ENCODE data around the gene MEGF10.

The MEGF10 gene

GRCh38 chr5:127441799-127442484, 151.3 kb downstream of the MEGF10 start:
- H3K27ac ChIP-seq (ENCODE audit: low read depth, low read length) = no peak overlapping the region
- no peaks in the 10 kb centered on the region for H3K4me1 ChIP-seq (ENCODE audit: control insufficient read depth in 5 of 5, insufficient read depth in 5 of 5, low read length in 5 of 5)
- H3K9me3 ChIP-seq (ENCODE audit: control insufficient read depth in 5 of 5, low read length in 5 of 5) = no peaks in the 10 kb centered on the region
- no peaks in the 10 kb centered on the region for H3K27me3 ChIP-seq (ENCODE audit: control insufficient read depth in 5 of 5, insufficient read depth in 4 of 5, low read length in 5 of 5)
- no peak overlapping the region for H3K4me3 ChIP-seq (ENCODE audit: low read depth in 1 of 5, low read length in 5 of 5)
- no peak overlapping the region for H3K9ac ChIP-seq (ENCODE audit: low read length in 5 of 5)
- H3K36me3 ChIP-seq (ENCODE audit: control insufficient read depth in 5 of 5, insufficient read depth in 5 of 5, low read length in 5 of 5) = no peaks in the 10 kb centered on the region

- Histone ChIP-seq H3K9me3 (ENCODE audit: control insufficient read depth in 5 of 5, low read length in 5 of 5) (no peaks in the 10 kb centered on the region), H3K27ac (ENCODE audit: low read depth, low read length) (no peak overlapping the region), H3K4me3 (ENCODE audit: low read depth in 1 of 5, low read length in 5 of 5) (no peak overlapping the region), H3K27me3 (ENCODE audit: control insufficient read depth in 5 of 5, insufficient read depth in 4 of 5, low read length in 5 of 5) (no peaks in the 10 kb centered on the region), H3K4me1 (ENCODE audit: control insufficient read depth in 5 of 5, insufficient read depth in 5 of 5, low read length in 5 of 5) (no peaks in the 10 kb centered on the region), H3K36me3 (ENCODE audit: control insufficient read depth in 5 of 5, insufficient read depth in 5 of 5, low read length in 5 of 5) (no peaks in the 10 kb centered on the region), H3K9ac (ENCODE audit: low read length in 5 of 5) (no peak overlapping the region)
These were observed 153.6 kb downstream of the MEGF10 start for GRCh38 chr5:127444171-127444570.

GRCh38 chr5:127445328-127445727, 154.7 kb downstream of the MEGF10 start:
- no peaks in the 10 kb centered on the region for H3K27me3 ChIP-seq (ENCODE audit: control insufficient read depth in 5 of 5, insufficient read depth in 4 of 5, low read length in 5 of 5)
- no peaks in the 10 kb centered on the region for H3K4me1 ChIP-seq (ENCODE audit: control insufficient read depth in 5 of 5, insufficient read depth in 5 of 5, low read length in 5 of 5)
- no peak overlapping the region for H3K9ac ChIP-seq (ENCODE audit: low read length in 5 of 5)
- no peak overlapping the region for H3K4me3 ChIP-seq (ENCODE audit: low read depth in 1 of 5, low read length in 5 of 5)
- no peak overlapping the region for H3K27ac ChIP-seq (ENCODE audit: low read depth, low read length)
- H3K9me3 ChIP-seq (ENCODE audit: control insufficient read depth in 5 of 5, low read length in 5 of 5) = no peaks in the 10 kb centered on the region
- H3K36me3 ChIP-seq (ENCODE audit: control insufficient read depth in 5 of 5, insufficient read depth in 5 of 5, low read length in 5 of 5) = no peaks in the 10 kb centered on the region

DNA sequence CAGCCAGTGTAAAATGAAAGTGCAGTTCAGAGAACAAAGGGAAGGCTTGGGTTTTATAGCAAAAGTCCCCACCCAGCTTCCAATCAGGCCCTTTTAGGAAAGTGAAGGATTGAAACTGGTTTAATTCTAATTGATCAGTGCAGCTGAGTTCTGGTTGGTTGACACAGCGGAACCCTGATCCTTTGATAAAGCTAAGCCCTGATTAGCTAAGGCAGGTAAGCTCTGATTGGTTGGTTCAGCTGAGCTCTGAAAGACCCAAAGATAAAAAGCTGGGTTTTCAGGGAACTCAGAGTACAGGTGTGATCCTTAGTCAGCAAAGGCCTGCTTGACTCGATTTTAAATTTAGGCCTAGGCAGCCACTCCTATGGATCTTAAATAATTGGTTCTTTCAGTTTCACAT, 156.0 kb downstream of the MEGF10 start:
- Histone ChIP-seq H3K27ac (ENCODE audit: low read depth, low read length) (no peak overlapping the region), H3K9ac (ENCODE audit: low read length in 5 of 5) (no peak overlapping the region), H3K36me3 (ENCODE audit: control insufficient read depth in 5 of 5, insufficient read depth in 5 of 5, low read length in 5 of 5) (no peaks in the 10 kb centered on the region)

GRCh38 chr5:127447827-127448226, 157.2 kb downstream of the MEGF10 start:
- Histone ChIP-seq H3K27ac (ENCODE audit: low read depth, low read length) (no peak overlapping the region), H3K9ac (ENCODE audit: low read length in 5 of 5) (no peak overlapping the region), H3K27me3 (ENCODE audit: control insufficient read depth in 5 of 5, insufficient read depth in 4 of 5, low read length in 5 of 5) (no peaks in the 10 kb centered on the region), H3K4me1 (ENCODE audit: control insufficient read depth in 5 of 5, insufficient read depth in 5 of 5, low read length in 5 of 5) (no peaks in the 10 kb centered on the region), H3K4me3 (ENCODE audit: low read depth in 1 of 5, low read length in 5 of 5) (no peak overlapping the region), H3K9me3 (ENCODE audit: control insufficient read depth in 5 of 5, low read length in 5 of 5) (no peaks in the 10 kb centered on the region), H3K36me3 (ENCODE audit: control insufficient read depth in 5 of 5, insufficient read depth in 5 of 5, low read length in 5 of 5) (no peaks in the 10 kb centered on the region)

More for the DNA sequence above, 156.0 kb downstream of the MEGF10 start:
- Histone ChIP-seq H3K4me3 (ENCODE audit: low read depth in 1 of 5, low read length in 5 of 5) (no peak overlapping the region), H3K27me3 (ENCODE audit: control insufficient read depth in 5 of 5, insufficient read depth in 4 of 5, low read length in 5 of 5) (no peaks in the 10 kb centered on the region), H3K9me3 (ENCODE audit: control insufficient read depth in 5 of 5, low read length in 5 of 5) (no peaks in the 10 kb centered on the region), H3K4me1 (ENCODE audit: control insufficient read depth in 5 of 5, insufficient read depth in 5 of 5, low read length in 5 of 5) (no peaks in the 10 kb centered on the region)

- Histone ChIP-seq H3K4me1 (ENCODE audit: control insufficient read depth in 5 of 5, insufficient read depth in 5 of 5, low read length in 5 of 5) (no peaks in the 10 kb centered on the region), H3K36me3 (ENCODE audit: control insufficient read depth in 5 of 5, insufficient read depth in 5 of 5, low read length in 5 of 5) (no peaks in the 10 kb centered on the region), H3K27ac (ENCODE audit: low read depth, low read length) (no peak overlapping the region), H3K9ac (ENCODE audit: low read length in 5 of 5) (no peak overlapping the region), H3K27me3 (ENCODE audit: control insufficient read depth in 5 of 5, insufficient read depth in 4 of 5, low read length in 5 of 5) (no peaks in the 10 kb centered on the region), H3K4me3 (ENCODE audit: low read depth in 1 of 5, low read length in 5 of 5) (no peak overlapping the region), H3K9me3 (ENCODE audit: control insufficient read depth in 5 of 5, low read length in 5 of 5) (no peaks in the 10 kb centered on the region)
These were observed 159.4 kb downstream of the MEGF10 start for GRCh38 chr5:127450046-127450445.

GRCh38 chr5:127451096-127451495, 160.5 kb downstream of the MEGF10 start:
- no peaks in the 10 kb centered on the region for H3K27me3 ChIP-seq (ENCODE audit: control insufficient read depth in 5 of 5, insufficient read depth in 4 of 5, low read length in 5 of 5)
- H3K9ac ChIP-seq (ENCODE audit: low read length in 5 of 5) = no peak overlapping the region
- H3K27ac ChIP-seq (ENCODE audit: low read depth, low read length) = no peak overlapping the region
- H3K4me1 ChIP-seq (ENCODE audit: control insufficient read depth in 5 of 5, insufficient read depth in 5 of 5, low read length in 5 of 5) = no peaks in the 10 kb centered on the region
- no peaks in the 10 kb centered on the region for H3K9me3 ChIP-seq (ENCODE audit: control insufficient read depth in 5 of 5, low read length in 5 of 5)
- no peak overlapping the region for H3K4me3 ChIP-seq (ENCODE audit: low read depth in 1 of 5, low read length in 5 of 5)
- no peaks in the 10 kb centered on the region for H3K36me3 ChIP-seq (ENCODE audit: control insufficient read depth in 5 of 5, insufficient read depth in 5 of 5, low read length in 5 of 5)

GRCh38 chr5:127452626-127453025, 162.0 kb downstream of the MEGF10 start:
- Histone ChIP-seq H3K9ac (ENCODE audit: low read length in 5 of 5) (no peak overlapping the region), H3K4me3 (ENCODE audit: low read depth in 1 of 5, low read length in 5 of 5) (no peak overlapping the region), H3K27me3 (ENCODE audit: control insufficient read depth in 5 of 5, insufficient read depth in 4 of 5, low read length in 5 of 5) (no peaks in the 10 kb centered on the region), H3K36me3 (ENCODE audit: control insufficient read depth in 5 of 5, insufficient read depth in 5 of 5, low read length in 5 of 5) (no peaks in the 10 kb centered on the region), H3K9me3 (ENCODE audit: control insufficient read depth in 5 of 5, low read length in 5 of 5) (no peaks in the 10 kb centered on the region), H3K4me1 (ENCODE audit: control insufficient read depth in 5 of 5, insufficient read depth in 5 of 5, low read length in 5 of 5) (no peaks in the 10 kb centered on the region), H3K27ac (ENCODE audit: low read depth, low read length) (no peak overlapping the region)

GRCh38 chr5:127471211-127471610, 180.6 kb downstream of the MEGF10 start:
- no peaks in the 10 kb centered on the region for H3K9me3 ChIP-seq (ENCODE audit: control insufficient read depth in 5 of 5, low read length in 5 of 5)
- no peaks in the 10 kb centered on the region for H3K27me3 ChIP-seq (ENCODE audit: control insufficient read depth in 5 of 5, insufficient read depth in 4 of 5, low read length in 5 of 5)
- H3K4me1 ChIP-seq (ENCODE audit: control insufficient read depth in 5 of 5, insufficient read depth in 5 of 5, low read length in 5 of 5) = no peaks in the 10 kb centered on the region

DNA sequence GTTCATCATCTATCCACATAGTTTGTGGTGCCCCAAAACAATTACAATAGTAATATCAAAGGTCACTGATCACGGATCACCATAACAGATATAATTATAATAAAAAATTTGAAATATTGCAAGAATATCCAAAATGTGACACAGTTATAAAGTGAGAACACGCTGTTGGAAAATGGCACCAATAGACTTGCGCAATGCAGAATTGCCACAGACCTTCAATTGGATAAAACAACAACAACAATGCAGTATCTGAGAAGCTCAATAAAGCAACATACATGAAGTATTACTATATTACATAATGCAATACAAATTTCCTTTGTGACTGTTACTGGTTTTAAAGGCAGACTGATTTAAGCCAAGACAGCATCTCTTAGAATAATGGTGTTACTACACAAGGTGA, 182.1 kb downstream of the MEGF10 start:
- Histone ChIP-seq H3K36me3 (ENCODE audit: control insufficient read depth in 5 of 5, insufficient read depth in 5 of 5, low read length in 5 of 5) (no peaks in the 10 kb centered on the region), H3K4me1 (ENCODE audit: control insufficient read depth in 5 of 5, insufficient read depth in 5 of 5, low read length in 5 of 5) (no peaks in the 10 kb centered on the region), H3K27me3 (ENCODE audit: control insufficient read depth in 5 of 5, insufficient read depth in 4 of 5, low read length in 5 of 5) (no peaks in the 10 kb centered on the region), H3K4me3 (ENCODE audit: low read depth in 1 of 5, low read length in 5 of 5) (no peak overlapping the region), H3K9ac (ENCODE audit: low read length in 5 of 5) (no peak overlapping the region), H3K27ac (ENCODE audit: low read depth, low read length) (no peak overlapping the region), H3K9me3 (ENCODE audit: control insufficient read depth in 5 of 5, low read length in 5 of 5) (no peaks in the 10 kb centered on the region)

More at GRCh38 chr5:127471211-127471610, 180.6 kb downstream of the MEGF10 start:
- H3K9ac ChIP-seq (ENCODE audit: low read length in 5 of 5) = no peak overlapping the region
- H3K36me3 ChIP-seq (ENCODE audit: control insufficient read depth in 5 of 5, insufficient read depth in 5 of 5, low read length in 5 of 5) = no peaks in the 10 kb centered on the region
- H3K27ac ChIP-seq (ENCODE audit: low read depth, low read length) = no peak overlapping the region
- H3K4me3 ChIP-seq (ENCODE audit: low read depth in 1 of 5, low read length in 5 of 5) = no peak overlapping the region

Measured in subcutaneous abdominal adipose tissue (tissue), 5 donors.